Gastroesophageal sphincter (tissue), 3 donors: Measurements from ENCODE around the gene LBHD1.

Source experiments
- CTCF ChIP-seq, 4 experiments: fragments of 200-600 bp in 2 of 4; fragments of 450-650 bp in 2 of 4; sonication (generic) in 1 of 4; IDR thresholded peaks; one replicate each; pipeline ENCODE4 v1.5.1; 2017 to 2019; ENCODE audit warnings: antibody characterized with exemption in 4 of 4, mild to moderate bottlenecking in 2 of 4, moderate library complexity in 2 of 4
- POLR2AphosphoS5 ChIP-seq: sonication (generic); formaldehyde crosslinking; IDR thresholded peaks from one replicate; pipeline ENCODE4 v1.6.1; 2017; ENCODE audit warnings: antibody characterized with exemption

DNA sequence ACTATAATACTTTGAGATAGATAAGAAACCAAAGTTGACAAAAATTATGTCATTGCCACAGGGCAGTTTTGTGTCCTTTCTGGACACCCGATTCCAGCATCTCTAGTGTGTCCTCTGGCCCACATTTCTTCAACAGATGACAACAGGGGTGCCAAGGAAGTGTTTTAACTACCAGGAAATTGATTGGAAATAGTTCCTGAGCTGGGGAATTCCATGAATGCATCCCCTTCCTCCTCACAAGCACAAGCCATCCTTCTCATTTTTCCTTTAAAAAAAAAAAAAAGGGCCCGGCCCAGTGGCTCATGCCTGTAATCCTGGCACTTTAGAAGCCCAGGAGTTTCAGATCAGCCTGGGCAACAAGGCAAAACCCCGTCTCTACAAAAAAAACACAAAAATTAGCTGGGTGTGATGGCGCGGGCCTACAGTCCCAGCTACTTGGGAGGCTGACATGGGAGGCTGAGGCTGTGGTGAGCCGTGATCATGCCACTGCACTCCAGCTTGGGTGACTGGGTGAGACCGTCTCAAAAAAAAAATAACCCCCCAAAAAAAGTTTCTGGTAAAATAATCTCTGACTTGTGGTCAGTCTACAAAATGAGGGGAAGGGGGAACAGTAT lies 49.5 kb downstream of the LBHD1 start:
- TF ChIP-seq CTCF (IDR thresholded peaks at IDR 0.05) = no peak
- no peak for TF ChIP-seq POLR2AphosphoS5
